DMS114 treated with DMSO at 0.1 percent for 48 hours (cell line): ENCODE results near the gene PNMT.

Experiments
- DNase-seq: peaks from one replicate; lab custom pipeline; 2025; ENCODE audit not compliant: unreplicated experiment; lab: John Stamatoyannopoulos, UW

The PNMT gene, protein sequence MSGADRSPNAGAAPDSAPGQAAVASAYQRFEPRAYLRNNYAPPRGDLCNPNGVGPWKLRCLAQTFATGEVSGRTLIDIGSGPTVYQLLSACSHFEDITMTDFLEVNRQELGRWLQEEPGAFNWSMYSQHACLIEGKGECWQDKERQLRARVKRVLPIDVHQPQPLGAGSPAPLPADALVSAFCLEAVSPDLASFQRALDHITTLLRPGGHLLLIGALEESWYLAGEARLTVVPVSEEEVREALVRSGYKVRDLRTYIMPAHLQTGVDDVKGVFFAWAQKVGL

DNA sequence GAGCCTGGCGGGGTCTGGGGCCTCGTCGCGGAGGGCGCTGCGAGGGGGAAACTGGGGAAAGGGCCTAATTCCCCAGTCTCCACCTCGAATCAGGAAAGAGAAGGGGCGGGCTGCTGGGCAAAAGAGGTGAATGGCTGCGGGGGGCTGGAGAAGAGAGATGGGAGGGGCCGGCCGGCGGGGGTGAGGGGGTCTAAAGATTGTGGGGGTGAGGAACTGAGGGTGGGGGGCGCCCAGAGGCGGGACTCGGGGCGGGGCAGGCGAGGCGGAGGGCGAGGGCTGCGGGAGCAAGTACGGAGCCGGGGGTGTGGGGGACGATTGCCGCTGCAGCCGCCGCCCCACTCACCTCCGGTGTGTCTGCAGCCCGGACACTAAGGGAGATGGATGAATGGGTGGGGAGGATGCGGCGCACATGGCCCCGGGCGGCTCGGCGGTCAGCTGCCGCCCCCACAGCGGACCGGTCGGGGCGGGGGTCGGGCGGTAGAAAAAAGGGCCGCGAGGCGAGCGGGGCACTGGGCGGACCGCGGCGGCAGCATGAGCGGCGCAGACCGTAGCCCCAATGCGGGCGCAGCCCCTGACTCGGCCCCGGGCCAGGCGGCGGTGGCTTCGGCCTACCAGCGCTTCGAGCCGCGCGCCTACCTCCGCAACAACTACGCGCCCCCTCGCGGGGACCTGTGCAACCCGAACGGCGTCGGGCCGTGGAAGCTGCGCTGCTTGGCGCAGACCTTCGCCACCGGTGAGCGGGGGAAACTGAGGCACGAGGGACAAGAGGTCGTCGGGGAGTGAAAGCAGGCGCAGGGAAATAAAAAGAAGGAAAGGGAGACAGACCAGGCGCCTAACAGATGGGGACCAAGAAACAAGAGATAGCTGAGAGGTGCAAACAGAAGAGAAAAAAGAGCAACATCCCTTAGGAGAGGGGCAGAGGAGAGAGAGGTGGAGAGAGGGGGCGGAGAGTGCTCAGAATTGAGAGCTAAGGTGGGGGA is at the start of gene PNMT:
PNMT (plus strand) TSS at position 509 of the 980 bp plus-strand sequence; CDS start at position 532, 23 bp downstream.
- DNase-seq = peak; percentile 25

DNA sequence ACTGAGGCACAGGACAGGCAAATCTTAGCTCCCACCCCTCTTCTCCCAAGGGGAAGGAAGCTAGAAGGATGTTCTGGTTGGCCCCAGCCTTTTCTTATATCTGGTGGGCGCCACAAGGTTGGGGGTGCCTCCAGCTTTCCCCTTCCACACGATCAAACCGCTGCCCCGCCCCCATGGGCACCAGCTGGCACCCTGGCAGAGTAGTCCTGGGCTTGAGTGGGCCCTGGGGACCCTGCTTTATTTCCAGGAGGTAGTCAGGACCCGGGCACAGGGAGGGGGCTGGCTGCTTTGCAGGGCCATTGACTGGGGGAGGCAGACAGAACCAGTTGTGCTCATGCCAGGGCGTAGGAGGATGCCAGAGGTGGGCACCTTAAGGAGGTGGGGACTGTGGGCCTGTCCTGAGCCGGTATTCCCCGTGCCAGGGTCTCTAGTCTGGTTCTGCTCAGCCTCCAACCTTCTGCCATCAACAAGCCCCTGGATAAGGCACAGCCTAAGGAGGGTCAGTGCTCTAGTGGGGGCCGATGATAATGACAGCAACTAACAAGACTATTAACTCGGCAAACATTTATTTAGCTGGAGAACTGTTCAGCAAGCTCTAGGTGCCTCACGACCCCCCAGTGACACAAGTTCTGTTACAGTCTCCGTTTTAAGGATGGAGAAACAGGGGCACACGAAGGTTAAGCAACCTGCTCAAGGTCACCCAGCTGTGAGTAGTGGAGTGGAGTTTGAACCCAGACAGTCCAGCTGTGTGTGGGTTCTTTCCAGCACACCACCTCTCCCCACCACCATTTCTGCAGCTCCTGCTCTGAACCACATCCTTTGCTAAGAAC is 49.1 kb upstream of the PNMT start:
- no peak for DNase-seq

DNA sequence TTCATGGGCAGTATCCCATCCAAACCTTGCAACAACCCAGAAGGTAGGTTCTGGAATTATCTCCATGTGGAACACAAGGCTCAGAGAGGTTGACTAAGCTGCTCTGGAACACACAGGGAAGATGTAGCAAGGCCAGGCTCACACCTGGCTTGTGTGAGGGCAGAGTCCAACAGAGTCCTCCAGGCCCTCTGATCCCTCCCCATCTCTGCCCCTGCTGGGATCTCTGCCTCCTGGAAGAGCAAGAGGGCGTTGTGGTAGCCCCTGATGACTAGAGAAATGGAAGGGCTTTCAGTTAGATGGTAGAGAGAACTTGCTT is 48.5 kb upstream of the PNMT start:
- no peak for DNase-seq

DNA sequence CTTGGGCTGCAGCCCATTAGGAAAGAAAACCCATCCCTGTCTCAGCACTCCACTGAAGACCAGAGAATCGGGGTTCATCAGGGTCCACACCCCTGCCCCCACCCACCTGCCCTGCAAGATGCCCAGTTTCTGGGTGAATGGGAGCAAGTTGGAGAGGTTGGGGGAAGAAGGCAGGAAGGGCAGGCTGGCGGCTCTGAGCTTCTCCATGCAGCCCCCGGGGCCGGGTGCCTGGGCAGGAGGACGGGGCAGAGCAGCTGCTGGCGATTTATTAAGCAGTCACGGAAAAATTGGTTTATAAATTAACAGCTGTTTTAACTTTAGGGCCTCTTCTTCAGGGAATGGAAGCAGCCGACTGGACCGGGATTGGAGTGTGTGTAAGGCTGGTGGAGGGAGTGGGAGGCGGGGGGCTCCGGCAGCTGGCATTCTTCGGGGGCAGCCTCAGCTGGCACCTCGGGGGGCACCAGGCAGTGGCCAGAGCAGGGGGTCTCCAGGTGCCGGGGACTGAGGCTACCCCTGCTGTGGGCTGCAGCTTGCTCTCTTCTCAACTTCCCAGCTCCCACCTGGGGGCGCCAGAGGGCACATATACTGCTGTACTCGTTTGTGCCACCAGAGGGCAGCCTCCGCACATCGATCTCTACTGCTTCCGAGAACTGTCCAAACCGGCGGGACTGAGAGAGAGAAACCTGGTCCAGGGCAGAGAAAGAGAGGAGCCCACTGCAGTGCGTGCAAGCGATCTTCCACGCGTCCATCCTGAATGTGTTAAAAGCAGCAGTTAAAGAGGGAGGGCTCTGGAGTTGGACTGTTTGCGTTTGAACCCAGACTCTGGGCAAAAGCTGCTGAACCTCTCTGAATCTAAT is 46.5 kb upstream of the PNMT start:
- DNase-seq = peak; percentile 74

DNA sequence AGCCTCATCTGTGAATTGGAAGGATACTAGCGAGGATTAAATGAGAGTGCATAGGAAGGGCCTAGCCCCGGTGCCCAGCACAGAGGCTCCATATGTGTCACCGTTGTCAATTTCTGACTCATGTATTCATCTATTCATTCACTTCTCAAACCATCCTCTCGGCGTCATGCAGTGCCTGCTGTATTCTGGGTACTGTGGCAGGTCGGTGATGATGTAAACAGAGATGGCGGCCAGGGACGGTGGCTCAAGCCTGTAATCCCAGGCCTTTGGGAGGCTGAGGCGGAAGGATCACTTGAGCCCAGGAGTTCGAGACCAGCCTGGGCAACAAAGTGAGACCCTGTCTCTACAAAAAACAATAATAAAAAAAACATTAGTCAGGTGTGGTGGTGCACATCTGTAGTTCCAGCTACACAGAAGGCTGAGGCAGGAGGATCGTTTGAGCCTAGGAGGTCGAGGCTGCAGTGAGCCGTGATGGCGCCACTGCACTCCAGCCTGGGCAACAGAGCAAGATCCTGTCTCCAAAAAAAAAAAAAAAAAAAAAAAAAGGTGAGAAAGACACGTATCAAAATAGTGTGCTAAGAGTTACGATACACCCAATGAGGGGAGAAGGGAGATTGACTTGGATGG is 45.8 kb upstream of the PNMT start:
- DNase-seq = peak; percentile 49

DNA sequence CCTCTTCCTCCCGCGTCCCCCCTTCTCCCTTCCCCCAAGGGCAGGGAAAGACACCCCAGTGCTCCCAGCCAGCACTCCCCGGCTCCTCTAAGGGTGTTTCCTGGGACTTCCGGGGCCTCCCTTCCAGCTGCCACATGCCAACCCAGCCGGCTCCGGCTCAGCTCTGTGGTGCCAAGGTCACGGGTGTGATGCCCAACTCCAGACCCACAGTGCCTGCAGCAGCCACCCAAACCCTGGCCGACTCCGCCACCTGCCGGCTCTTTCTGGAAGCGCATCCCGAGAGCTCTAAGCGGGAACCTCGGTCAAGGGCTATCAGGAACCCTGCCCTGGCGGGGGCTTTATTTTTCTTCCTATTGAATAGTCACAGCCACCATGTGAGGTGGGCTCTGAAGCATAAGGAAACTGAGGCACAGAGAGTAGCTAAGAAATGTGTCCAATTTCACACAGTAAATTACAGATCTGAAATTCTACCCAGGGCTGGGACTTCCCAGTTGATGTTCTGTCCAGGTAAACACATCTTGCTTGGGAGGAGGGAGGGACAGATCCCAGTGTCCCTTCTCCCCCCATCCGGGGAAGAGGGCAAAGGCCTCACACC is 44.8 kb upstream of the PNMT start:
- DNase-seq = peak; percentile 16

DNA sequence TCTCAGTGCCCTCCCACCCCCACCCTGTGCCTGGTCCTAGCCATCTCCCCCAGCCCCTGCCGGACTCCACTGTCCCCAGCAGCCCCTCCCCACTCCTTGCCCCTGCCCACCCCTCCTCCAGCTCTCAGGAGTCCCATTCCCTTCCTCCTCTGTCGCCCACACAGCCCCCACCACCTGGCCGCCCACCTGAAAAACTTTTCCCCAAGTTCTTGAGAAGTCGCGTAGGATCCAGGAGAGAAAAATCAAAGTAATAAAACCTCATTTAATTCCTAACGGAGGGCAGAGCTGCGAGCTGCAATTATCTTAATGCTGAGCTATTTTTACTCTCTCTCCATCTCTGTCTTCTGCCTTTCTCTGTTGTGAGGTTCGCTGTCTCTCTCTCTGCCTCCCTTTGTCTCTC is 43.9 kb upstream of the PNMT start:
- DNase-seq = no peak

DNA sequence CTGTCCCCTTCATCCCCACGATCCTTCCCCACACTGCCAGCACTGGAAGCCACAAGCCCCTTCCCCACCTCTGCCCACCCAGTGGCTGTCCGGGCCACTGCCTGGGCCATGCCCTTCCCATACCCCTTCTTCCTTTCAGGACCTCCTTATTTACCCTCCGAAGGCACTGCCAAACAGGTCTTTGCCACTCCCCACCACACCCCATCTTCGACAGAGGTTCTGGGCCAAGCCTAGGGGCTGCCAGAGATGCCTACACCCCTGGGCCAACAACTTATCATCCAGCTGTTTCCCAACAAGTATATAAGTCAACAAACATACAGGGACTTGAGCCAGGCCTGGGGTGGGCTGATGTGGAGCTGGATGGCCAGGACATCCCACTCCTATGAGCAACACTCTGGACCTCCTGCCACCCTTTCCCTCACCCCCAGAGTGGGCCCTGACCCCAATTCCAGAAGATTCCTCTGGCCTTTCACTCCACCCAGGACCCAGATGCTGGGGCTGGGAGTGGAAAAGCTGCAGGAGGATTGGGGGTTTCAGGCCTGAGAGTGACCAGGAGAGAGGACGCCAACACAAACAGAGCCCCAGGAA is 43.0 kb upstream of the PNMT start:
- DNase-seq = no peak

DNA sequence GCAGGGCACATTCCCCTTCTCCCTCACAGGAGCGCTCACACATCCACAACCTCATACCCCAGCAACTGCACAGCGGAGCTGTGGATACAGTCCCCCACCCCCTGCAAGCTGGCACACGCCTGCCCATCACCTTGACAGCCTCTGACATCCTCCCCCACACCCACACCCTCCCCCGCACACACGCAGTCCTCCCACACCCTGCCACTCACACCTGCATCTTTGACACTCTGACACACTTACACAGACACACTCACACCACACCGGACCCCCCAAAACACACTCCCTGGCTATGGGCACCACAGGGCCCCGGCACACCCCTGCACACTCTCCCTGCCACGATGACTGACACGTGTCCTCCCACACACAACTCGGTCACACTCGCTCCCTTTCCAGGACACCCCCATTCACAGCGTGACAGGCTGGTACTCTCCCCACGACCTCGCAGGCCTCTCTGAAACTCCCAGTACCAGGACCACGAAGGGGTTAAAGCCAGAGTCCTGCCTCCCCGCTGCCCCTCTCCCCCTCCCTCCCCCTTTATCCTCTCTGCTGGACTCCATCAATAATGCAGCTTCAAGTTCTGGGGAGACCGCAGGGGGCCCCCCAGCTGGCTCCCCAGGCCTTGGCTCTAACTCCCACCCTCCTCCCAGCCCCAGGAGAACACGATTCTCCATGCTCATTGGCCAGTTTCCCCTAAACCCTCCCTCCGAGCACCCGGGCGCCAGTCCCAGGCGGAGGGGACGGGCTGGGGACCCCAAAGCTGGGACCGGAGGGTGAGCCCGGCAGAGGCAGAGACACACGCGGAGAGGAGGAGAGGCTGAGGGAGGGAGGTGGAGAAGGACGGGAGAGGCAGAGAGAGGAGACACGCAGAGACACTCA is 41.8 kb upstream of the PNMT start, which contains the start of gene PPP1R1B:
PPP1R1B (plus strand) TSS at position 782 of the 876 bp plus-strand sequence. CDS start 441 bp downstream, outside the sequence.
- DNase-seq = no peak

DNA sequence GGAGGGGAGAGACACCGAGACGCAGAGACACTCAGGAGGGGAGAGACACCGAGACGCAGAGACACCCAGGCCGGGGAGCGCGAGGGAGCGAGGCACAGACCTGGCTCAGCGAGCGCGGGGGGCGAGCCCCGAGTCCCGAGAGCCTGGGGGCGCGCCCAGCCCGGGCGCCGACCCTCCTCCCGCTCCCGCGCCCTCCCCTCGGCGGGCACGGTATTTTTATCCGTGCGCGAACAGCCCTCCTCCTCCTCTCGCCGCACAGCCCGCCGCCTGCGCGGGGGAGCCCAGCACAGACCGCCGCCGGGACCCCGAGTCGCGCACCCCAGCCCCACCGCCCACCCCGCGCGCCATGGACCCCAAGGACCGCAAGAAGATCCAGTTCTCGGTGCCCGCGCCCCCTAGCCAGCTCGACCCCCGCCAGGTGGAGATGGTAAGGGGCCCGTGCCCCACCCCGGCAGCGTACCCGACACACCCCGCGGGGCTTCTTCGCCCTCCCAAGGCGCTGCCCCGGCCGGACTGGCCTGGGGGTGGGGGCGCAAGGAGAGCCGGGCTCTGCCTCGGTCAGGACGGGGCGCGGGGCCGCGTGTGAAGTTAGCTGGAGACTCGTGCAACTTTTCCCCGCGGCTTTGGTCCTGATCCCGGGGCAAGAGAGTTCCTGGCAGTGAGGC is 41.1 kb upstream of the PNMT start:
- no peak for DNase-seq

DNA sequence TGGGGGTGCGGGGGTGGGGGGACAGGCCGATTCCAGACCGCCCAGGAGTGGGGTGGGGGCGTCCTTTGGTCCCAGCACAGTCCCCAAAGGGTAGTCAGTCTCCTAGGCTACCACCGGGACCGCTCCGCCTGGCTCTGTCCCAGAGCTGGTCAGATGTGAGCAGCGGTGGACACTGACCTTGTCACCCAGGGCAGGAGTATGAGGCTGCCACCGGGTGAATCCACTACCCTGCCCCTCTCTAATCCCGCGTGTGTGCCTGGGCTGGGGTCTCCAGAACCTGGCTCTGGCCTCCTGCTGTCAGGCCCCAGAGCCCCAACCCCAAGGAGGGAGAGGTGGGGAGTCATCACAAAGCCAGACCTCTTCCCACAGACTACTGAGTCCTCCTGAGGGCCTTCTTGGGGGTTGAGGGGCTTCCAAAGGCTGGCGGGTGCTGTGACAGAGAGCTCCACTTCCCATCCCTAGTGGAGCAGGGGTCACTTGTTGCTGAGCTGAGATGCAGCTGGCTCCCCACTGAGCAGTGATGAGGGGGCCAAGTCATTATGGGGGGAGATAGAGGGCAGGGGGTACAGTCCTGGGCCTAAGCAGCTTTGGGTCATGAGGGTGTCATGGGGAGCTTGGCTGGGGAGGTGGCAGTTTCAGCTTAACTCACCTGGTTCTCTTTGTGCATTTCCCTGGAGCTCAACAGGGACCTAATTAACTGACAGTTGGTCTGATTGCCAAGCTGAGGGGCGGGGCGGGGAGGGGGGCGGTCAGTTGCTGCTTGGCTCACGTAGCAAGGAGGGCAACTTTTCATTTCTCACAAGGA is 40.3 kb upstream of the PNMT start:
- no peak for DNase-seq

DNA sequence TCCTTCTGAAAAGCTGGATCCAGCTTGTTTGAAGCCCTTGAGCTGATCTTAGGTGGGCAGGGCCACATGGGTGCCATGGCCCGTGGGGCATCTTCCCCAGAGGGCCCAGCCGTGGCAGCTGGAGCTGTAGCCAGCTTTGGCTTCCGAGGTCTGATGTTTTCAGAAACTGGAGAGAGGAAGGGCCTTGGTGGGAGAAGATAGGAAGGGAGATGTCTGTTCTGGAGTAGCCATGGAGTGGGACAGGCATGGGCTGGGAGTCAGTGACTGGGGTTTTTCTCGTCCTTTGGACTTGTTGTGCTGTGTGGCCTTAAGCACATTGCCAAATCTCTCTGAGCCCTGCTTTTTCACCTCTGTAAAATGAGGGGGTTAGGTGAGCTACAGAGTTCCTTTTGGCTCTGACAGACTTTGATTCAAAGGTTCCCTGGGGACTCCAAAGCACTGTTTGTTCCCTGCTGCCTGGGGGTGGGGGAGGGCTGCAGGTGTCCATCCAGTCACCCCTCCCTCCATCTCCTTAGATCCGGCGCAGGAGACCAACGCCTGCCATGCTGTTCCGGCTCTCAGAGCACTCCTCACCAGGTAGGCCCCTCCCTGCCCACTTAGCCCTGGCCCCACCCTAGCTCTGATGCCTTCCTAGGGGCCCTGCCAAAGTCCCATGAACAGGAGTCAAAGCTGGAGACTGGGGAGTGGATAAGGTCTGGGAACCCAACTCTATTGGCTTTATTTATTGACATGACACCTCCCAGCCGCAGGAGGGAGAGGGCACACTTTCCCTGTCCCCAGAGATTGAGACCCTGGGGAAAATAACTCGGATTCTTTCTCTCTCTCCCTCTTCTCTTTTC is 39.4 kb upstream of the PNMT start:
- no peak for DNase-seq

DNA sequence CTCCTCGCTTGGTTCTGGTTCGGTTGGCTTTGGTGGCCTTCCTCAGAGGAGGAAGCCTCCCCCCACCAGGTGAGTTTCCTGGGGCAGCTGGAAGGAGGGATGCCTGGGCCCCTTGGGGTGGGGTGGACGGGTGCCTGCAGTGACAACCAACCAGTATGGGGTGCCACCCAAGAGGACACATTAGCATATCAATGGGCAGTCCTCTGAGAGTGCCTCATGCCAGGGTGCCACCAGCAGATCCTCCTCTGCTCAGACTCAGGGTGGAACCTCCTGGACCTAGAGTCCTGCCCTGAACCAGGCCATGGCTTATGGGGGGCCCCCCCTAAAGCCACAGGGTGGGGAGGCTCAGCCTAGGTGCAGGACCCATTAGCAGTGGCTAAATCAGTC is 38.8 kb upstream of the PNMT start:
- DNase-seq = no peak

DNA sequence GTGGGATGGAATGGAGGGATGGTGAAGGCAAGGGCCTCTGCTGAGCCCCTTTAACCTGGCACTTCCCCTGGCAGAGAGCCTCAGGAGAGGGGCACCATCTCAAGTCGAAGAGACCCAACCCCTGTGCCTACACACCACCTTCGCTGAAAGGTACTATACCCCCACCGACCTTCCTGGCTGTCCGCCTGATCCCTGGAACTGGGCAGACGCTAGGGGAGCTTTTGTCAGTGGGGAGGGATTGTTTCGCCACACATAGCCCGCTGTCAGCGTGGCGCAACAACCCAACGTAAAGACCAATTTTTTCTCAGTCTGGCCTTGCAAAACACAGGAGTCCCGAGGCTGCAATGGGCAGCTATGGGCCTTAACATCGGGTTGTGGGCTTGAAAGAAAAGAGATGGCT is 38.4 kb upstream of the PNMT start:
- no peak for DNase-seq

DNA sequence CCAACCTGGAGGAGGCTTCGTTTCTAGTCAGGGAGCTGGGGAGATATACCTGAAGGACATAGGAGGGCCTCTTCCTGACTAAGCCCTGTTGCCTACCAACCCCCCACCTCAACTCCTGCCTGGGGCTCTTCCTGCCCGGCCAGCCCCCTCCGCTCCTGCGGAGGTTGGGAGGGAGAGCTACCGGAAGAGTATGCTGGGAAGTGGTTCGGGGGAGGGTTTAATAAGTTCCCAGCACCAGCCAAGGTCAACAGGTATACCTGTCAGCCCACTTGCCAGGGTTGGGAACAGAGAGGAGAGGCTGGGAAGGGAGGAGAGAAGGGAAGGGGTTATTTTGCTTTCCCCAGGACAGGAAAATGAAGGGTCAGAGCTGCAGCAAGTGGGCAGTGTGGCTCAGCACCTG is 36.9 kb upstream of the PNMT start:
- no peak for DNase-seq
